Fibroblast of skin of left quadriceps (primary cell): ENCODE measurements around the gene ASB4.
"Not testable (repeated sequence)": the region's sequence is repeated elsewhere in the genome, so short reads cannot be mapped to it uniquely, and the experiment has no call there.

Experiments
- DNase-seq, 2 experiments: peaks; one replicate each; pipeline ENCODE4 v3.0.0-alpha.2; 2013; ENCODE audit warnings: low read depth in 2 of 2

Gene ASB4, protein sequence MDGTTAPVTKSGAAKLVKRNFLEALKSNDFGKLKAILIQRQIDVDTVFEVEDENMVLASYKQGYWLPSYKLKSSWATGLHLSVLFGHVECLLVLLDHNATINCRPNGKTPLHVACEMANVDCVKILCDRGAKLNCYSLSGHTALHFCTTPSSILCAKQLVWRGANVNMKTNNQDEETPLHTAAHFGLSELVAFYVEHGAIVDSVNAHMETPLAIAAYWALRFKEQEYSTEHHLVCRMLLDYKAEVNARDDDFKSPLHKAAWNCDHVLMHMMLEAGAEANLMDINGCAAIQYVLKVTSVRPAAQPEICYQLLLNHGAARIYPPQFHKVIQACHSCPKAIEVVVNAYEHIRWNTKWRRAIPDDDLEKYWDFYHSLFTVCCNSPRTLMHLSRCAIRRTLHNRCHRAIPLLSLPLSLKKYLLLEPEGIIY

DNA sequence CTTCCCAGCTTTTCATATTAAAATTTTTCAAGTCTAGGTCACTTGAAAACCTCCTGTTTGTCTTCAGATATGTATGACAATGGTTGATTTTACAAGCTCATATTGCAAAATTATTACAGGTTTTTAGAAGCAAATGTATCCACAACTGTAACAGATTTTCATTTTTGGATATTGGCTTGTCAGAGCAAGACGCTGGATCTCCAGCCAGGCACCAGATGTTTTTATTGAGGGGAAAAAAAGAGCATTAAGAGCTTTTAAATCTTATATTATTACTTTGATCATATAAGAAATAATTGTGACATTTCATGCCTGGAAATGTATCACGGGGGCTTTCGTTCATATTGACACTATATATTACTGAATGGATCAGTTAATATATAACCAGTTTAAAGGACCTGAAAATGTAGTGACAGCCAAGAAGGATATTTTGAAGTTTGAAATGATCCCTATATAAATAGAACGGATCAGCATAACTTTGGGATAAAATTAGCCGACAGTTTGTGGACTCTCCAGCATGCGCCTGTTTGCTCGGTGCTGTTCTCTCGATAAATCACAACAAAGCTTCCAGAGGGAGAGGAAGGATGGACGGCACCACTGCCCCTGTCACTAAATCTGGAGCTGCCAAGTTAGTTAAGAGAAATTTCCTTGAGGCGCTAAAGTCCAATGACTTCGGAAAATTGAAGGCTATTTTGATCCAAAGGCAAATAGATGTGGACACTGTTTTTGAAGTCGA lies at the start of gene ASB4:
Gene ASB4 (plus strand): TSS at position 553 of the 733 bp plus-strand sequence. CDS start 29 bp downstream, at position 582.
- DNase-seq, result no peak

GRCh38 chr7:95436407-95436806 lies 49.3 kb upstream of the ASB4 start:
- no peak for DNase-seq

DNA sequence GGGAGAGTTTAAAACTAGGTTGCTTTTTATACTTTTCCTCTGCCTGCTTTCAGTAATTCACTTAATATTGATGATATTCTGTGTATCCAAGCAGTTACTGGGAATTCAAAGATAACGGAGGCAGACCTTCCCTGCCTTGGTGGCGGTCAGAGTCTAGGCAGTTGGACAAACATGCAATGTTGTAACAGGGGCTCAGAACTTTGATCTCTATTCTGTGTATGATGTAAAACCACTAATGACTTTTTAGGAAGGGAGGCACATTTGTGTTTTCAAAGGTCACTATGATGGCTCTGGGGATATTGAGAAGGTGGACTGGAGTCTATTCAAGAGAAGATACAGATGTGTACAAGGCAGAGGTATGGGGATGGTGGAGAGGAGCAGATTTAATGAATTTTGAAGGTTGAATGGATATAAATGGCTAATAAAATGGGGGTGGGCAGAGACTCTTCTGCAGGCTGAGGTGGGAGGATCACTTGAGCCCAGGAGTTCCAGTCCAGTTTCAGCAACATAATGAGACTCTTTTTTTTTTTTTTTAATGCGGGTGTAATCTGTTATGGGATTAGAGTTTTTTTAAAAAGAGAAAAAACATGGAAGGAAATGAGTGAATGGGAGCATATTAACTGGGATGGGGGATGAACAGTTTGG lies 45.2 kb upstream of the ASB4 start:
- DNase-seq, result no peak

GRCh38 chr7:95441042-95441823 lies 44.5 kb upstream of the ASB4 start:
- no peak for DNase-seq

DNA sequence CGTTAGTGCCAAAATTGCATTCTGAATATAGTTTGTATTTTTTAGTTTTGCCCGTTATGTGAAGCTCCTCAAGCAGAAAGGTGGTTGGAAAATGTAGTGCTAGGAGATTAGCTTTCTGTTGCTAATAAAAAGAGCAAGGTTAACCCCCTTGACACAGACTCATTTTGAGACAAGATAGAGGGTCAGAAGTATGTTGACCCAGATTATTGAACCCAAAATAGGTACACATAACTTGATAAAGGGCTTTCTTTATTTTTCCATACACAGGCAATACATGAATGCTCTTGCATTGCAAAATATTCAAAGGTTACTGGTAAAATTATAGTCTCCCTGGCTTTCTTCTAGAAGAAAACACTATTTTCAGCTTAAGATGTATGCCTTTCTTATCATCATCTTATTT lies 40.9 kb upstream of the ASB4 start:
- DNase-seq, result no peak

DNA sequence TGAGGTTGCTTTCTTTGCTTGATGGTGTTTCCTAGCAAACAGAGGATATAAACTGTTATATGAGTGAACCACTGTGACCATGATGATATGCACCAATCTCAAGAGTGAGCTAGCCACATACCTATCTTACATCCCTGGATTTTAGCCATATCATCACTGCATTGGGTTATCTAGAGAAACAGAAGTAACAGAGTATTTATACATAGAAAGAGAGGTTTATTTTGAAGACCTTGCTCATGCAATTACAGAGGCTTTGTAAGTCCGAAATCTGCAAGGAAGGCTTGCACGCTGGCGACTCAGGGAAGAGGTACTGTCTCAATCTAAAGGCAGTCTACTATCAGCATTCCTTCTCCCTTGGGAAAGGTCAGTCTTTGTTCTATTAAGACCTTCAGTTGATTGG lies 39.1 kb upstream of the ASB4 start:
- no peak for DNase-seq

- DNase-seq, result no peak
Measured at GRCh38 chr7:95454438-95455045, 31.2 kb upstream of the ASB4 start.

DNA sequence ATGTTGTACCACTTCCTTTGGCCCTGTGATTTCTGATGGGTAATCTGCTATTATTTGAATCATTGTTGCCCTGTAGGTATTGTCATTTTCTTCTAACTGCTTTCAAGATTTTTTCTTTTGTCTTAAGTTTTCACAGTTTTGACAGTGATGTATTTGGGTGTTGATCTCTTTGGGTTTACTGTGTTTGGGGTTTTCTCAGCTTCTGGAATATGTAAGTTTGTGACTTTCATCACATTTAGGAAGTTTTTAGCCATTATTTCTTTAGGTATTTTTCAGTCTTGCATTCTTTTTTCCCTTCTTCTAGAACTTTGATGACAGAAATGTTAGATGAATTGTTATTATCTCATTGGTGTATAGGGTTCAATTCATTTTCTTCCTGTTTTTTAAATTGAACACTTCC lies 27.8 kb upstream of the ASB4 start:
- DNase-seq, result no peak

DNA sequence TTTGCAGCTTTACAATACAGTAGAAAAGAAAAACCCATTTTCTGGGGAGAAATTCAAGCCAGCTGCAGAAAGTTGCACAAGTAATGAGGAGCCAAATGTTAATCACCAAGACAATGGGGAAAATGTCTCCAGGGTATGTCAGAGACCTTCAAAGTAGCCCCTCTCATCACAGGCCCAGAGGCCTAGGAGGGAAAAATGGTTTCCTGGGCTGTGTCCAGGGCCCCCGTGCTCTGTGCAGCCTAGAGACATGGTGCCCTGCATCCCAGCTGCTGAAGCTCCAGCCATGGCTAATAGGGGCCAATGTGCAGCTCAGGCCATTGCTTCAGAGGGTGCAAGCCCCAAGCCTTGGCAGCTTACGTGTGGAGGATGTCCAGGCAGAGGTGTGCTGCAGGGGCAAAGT lies 25.1 kb upstream of the ASB4 start:
- not testable (repeated sequence) for DNase-seq

DNA sequence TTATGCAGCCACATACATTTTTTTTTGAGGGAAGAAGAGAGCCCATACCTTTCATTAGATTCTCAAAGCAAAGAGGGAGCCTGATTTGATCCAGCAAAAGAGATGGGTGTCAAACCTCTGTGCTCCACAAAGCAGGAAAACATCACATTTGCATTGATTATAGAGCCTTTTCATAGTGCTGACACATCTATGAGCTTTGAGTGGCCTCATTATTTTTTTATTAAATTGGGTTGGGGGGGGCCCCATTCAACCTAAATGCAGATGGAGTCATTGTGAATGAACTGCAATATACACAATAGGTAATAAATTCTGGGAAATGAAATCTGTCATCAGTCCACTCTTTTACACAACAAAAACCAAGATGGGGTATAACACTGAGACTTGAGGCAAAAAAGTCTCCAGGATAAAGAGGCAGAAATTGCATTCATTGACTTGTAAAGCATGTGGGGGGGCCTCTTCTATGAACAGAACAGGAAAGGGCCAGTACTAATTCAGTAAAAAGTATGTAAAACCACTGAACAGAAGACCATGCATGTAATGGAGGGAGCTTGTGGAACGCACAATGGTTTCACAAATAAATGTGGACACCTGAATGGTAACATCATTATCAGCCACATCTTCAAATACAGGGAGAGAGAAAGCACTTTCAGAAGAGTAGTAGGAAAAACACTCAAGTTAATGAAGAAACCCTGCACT lies 17.7 kb upstream of the ASB4 start:
- DNase-seq, result no peak

- no peak for DNase-seq
Measured at GRCh38 chr7:95469187-95469586, 16.6 kb upstream of the ASB4 start.

GRCh38 chr7:95469848-95470247 lies 15.9 kb upstream of the ASB4 start:
- no peak for DNase-seq

GRCh38 chr7:95470452-95470851 lies 15.3 kb upstream of the ASB4 start:
- DNase-seq, result no peak

DNA sequence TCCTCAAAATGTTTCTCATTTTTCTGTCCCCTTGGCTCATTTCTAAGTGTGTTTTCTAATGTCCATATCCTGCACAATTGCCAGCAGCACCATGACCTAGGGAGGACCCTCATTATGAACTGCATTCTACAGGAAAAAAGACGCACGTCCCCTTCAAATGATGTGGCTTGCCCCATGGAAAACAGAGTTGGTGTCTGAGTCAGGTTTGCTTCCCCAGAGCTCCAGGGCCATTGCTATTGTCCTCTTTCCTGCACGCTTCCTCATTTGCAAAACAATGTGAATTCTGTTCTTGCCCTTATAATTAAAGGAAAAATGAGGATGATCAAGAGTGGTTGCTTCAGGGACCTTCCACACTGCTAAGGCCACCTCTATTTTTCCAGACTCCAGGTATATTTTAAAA lies 14.7 kb upstream of the ASB4 start:
- no peak for DNase-seq

DNA sequence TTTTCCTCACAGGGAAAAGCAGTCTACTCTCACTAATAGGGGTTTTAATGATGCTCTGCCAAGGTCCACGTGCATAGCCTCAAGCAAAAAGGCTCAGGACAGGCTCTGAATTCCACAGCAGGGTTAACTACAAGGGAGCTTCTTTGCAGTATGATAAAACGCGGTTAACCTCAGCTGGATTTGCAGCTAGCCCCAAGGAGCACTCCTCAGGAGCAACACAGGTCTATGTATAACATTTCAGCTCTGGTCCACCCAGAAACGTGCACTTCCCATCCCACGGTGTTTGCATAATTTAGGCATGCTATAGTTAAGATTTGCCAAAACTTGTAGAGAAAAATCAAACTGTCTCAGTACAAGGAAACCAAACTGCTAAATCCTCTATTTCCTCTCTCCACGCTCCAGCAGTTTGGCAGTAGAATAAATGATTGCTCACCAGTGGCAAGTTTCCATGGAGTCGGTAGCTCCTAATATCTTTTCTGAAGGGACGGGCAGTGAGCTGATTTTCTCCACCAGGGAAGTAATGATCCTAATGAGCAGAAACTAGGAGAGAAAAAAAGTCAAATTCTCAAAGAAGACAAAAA lies 13.1 kb upstream of the ASB4 start:
- peak; percentile 9 to 13 for DNase-seq

DNA sequence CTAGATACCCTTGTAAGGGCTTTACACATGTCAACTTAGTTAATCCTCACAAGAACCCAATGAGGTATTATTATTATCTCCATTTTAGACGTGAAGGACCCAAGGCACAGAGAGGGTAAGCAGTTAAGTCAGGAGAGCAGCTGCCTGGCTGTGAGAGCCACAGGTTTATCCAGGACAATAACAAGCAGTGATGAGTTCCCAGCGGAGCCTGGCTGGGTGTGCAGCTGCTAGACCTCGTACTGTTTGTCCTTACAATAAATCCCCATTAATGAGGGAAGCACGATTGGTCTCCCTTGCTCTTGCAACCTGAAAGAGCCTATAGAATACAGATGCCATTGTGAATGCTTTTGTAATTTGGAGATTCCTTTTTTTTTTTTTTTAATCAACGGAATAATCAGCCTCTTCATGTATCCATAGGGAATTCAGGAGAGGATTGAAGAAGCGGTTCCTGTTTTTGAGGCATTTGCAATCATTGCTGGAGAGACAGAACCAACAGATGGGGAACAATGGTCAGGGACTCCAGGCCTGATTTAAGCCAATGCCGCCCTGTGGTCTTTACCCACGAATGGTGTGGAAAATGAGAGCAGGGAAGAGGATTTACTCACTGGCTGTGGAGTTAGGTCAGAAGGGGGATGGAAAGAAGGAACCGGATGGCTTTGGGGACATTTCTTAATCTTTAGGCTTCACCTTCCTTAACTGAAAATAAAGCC lies 12.3 kb upstream of the ASB4 start:
- no peak for DNase-seq

DNA sequence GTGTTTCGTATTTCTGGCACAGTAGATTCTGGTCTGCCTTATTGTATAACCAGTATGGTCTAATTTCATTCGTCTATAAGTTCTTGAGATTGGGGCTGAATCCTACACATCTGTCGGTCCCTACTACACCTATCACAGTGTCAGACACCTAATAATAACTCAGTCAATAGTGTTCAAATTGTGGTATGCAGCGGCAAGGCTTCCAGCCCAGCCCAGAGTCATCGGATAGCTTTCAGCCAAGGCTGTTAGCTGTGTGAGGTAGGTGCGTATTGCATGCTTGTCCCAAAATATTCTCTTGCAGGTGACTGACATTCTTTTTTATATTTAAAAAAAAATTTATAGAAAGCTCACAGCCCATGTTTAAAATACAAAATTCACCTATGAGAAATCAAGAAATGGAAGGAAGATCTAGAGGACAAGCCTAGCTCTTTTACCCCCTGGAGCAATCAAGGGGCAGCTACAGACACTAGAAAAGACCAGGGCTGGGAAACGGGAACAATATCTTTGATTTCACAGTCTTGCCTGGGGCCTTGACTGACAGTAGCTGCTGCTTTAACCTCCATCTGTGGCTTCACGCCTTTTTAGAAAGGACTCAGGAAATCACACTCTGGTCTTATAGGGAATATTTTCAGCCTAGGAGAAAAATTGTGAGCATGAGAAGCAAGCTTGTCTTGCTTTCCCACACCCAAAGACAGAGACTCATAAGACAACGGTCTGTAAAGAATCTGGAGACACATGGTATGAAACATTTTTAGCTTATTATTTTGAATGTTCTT lies 9.5 kb upstream of the ASB4 start:
- DNase-seq, result no peak

- DNase-seq, result peak; percentile 33 to 44
Measured at GRCh38 chr7:95476904-95477594, 8.7 kb upstream of the ASB4 start.
